ENCODE measurements around the gene PLEKHB2. TPM values are rescaled to one million over a fixed set of nuclear protein-coding genes. Genes with fewer than 3 reads are reported as not detected.

The PLEKHB2 gene
- total RNA-seq, 1 experiment from 2014 or later, result 72.0 TPM

GRCh38 chr2:131130298-131130596, 25.1 kb downstream of the PLEKHB2 start:
- Histone ChIP-seq H3K27ac (ENCODE audit: low read length) (no peak overlapping the region), H3K36me3 (ENCODE audit: control insufficient read depth, insufficient read depth, low read length) (peaks cover 14% of the 10 kb centered on the region), H3K4me3 (ENCODE audit: low read depth in 2 of 2, low read length in 2 of 2) (no peak overlapping the region), H3K4me1 (ENCODE audit: control insufficient read depth, insufficient read depth, low read length) (no peaks in the 10 kb centered on the region), H3K9me3 (ENCODE audit: control insufficient read depth, insufficient read depth, low read depth, low read length) (no peaks in the 10 kb centered on the region), H3K27me3 (ENCODE audit: control insufficient read depth, insufficient read depth, low read length) (no peaks in the 10 kb centered on the region)
- ChIA-PET POLR2A (no interaction called here), CTCF (no interaction called here)
- intact Hi-C loops (cut with micrococcal nuclease; ENCODE audit: unreplicated experiment), result no loop called here
- no peak for DNase-seq (ENCODE audit: low read depth, low spot score)
- BruUV-seq (replicated peaks), result no TSS peak
- TF ChIP-seq TCF7L2 (IDR thresholded peaks at IDR 0.05; ENCODE audit: low read depth, low read length) (no peak), POLR2AphosphoS5 (IDR thresholded peaks at IDR 0.05; ENCODE audit: low read depth, low read length) (no peak), SIN3A (IDR thresholded peaks at IDR 0.05; ENCODE audit: borderline replicate concordance, insufficient read depth, low read depth, low read length) (no peak), CTCF (IDR thresholded peaks at IDR 0.05) (no peak), REST (IDR thresholded peaks at IDR 0.05; ENCODE audit: insufficient read depth in 1 of 2, low read depth in 2 of 2, low read length in 1 of 2) (no peak)
- in situ Hi-C loops (cut with HindIII; ENCODE audit: low pct_unique_long_range_greater_than_20kb, low sequenced_read_pairs), result no loop called here
- no peak for ATAC-seq

GRCh38 chr2:131132729-131133128, 27.6 kb downstream of the PLEKHB2 start:
- H3K9me3 ChIP-seq (ENCODE audit: control insufficient read depth, insufficient read depth, low read depth, low read length), result no peaks in the 10 kb centered on the region
- CTCF ChIA-PET, result interaction anchor here (0.5 kb wide), 1 partner anchor 37 kb away, joined by 6 read pairs; no protein-coding TSS in a partner anchor
- H3K4me3 ChIP-seq (ENCODE audit: low read depth in 2 of 2, low read length in 2 of 2), result no peak overlapping the region
- in situ Hi-C loops (cut with HindIII; ENCODE audit: low pct_unique_long_range_greater_than_20kb, low sequenced_read_pairs), result no loop called here
- POLR2A ChIA-PET, result no interaction called here
- ATAC-seq (no peak), DNase-seq (ENCODE audit: low read depth, low spot score) (no peak)
- no peak for TF ChIP-seq POLR2AphosphoS5 (IDR thresholded peaks at IDR 0.05; ENCODE audit: low read depth, low read length)
- TF ChIP-seq TCF7L2 (IDR thresholded peaks at IDR 0.05; ENCODE audit: low read depth, low read length), result no peak
- no peak for TF ChIP-seq REST (IDR thresholded peaks at IDR 0.05; ENCODE audit: insufficient read depth in 1 of 2, low read depth in 2 of 2, low read length in 1 of 2)
- no peak for TF ChIP-seq CTCF (IDR thresholded peaks at IDR 0.05)
- intact Hi-C loops (cut with micrococcal nuclease; ENCODE audit: unreplicated experiment), result no loop called here
- H3K27me3 ChIP-seq (ENCODE audit: control insufficient read depth, insufficient read depth, low read length), result no peaks in the 10 kb centered on the region
- BruUV-seq (replicated peaks), result no TSS peak
- H3K36me3 ChIP-seq (ENCODE audit: control insufficient read depth, insufficient read depth, low read length), result peaks cover 2% of the 10 kb centered on the region; the same call in 1 of the 2 replicates
- no peaks in the 10 kb centered on the region for H3K4me1 ChIP-seq (ENCODE audit: control insufficient read depth, insufficient read depth, low read length)
- no peak overlapping the region for H3K27ac ChIP-seq (ENCODE audit: low read length)

Measured in Panc1 (cell line).